Measurements from ENCODE around the gene CDC42EP5. TPM values are rescaled to one million over a fixed set of nuclear protein-coding genes. Genes with fewer than 3 reads are reported as not detected.
"Not testable (repeated sequence)": the region's sequence is repeated elsewhere in the genome, so short reads cannot be mapped to it uniquely, and the experiment has no call there.

CDC42EP5 gene
- total and polyA plus RNA-seq, 2 donors (not counting 1 experiment from before 2014, with no cell fraction given): not detected

GRCh38 chr19:54470276-54470887, 2.7 kb downstream of the CDC42EP5 start:
- Mint-ChIP-seq H3K4me3 (peak overlapping the region; percentile 53), H3K4me1 (peaks cover 11% of the 10 kb centered on the region), H3K27me3 (peaks cover 43% of the 10 kb centered on the region), H3K27ac (no peak overlapping the region), H3K9me3 (ENCODE audit: insufficient read depth) (no peaks in the 10 kb centered on the region)
- intact Hi-C loops (cut with micrococcal nuclease): no loop called here
- H3K36me3 ChIP-seq (replicated peaks in 1 of 2; ENCODE audit: control extremely low read depth in 1 of 2, control insufficient read depth in 1 of 2, extremely low read depth in 1 of 2, insufficient read depth in 2 of 2, low read length in 1 of 2): no peaks in the 10 kb centered on the region
- 100% methylated on average over 4 of the region's 10 CpGs for whole genome bisulfite sequencing (ENCODE audit: insufficient coverage)
- no peaks in the 10 kb centered on the region for H3K79me2 ChIP-seq (ENCODE audit: control insufficient read depth, insufficient read depth, low read length)
- TF ChIP-seq CTCF (IDR thresholded peaks at IDR 0.05): peak; percentile 27
- TF ChIP-seq EZH2 (IDR thresholded peaks at IDR 0.05; ENCODE audit: borderline replicate concordance, insufficient read depth, low read depth, low read length, poor library complexity, severe bottlenecking): no peak
- DNase-seq: no peak
- no peak overlapping the region for H2AFZ ChIP-seq (ENCODE audit: insufficient read depth, low read depth, low read length, poor library complexity, severe bottlenecking)
- peaks cover 12 to 16% of the 10 kb centered on the region in 2 donors for H3K4me1 ChIP-seq (ENCODE audit: control insufficient read depth in 2 of 2, insufficient read depth in 2 of 2, low read length in 2 of 2)
- no peak overlapping the region for H3K27ac ChIP-seq (ENCODE audit: low read length in 2 of 2)
- H3K27me3 ChIP-seq (replicated peaks in 1 of 4; ENCODE audit: control extremely low read depth in 1 of 4, control insufficient read depth in 3 of 4, insufficient read depth in 4 of 4, low read length in 3 of 4): peaks cover 0 to 43% (median 19%) of the 10 kb centered on the region in 4 experiments
- POLR2A ChIA-PET: no interaction called here
- peak overlapping the region; percentile 64 for H3K4me2 ChIP-seq (replicated peaks; ENCODE audit: low read depth, low read length, poor library complexity, severe bottlenecking)
- H3K9ac ChIP-seq (ENCODE audit: low read length): no peak overlapping the region
- no peaks in the 10 kb centered on the region for H4K20me1 ChIP-seq (ENCODE audit: control insufficient read depth, insufficient read depth, low read length, poor library complexity, severe bottlenecking)
- no peak for ATAC-seq (ENCODE audit: low read depth)
- H3K9me3 ChIP-seq (ENCODE audit: control extremely low read depth in 1 of 3, control insufficient read depth in 2 of 3, insufficient read depth in 1 of 3, low read length in 2 of 3): peaks cover 0 to 14% (median 0%) of the 10 kb centered on the region in 3 donors
- no peak overlapping the region for H3K4me3 ChIP-seq (ENCODE audit: control extremely low read depth in 1 of 5, extremely low read depth in 1 of 5, insufficient read depth in 1 of 5, low read depth in 2 of 5, low read length in 4 of 5)
- CTCF ChIA-PET: interaction anchor here (0.7 to 1.4 kb wide), 5 partner anchors 11 to 204 kb away, joined by 3 to 9 read pairs (median 4); no protein-coding TSS in a partner anchor

- peaks cover 38% of the 10 kb centered on the region for H3K27me3 Mint-ChIP-seq
- H3K27ac Mint-ChIP-seq: no peak overlapping the region
- no peak overlapping the region for H3K4me3 Mint-ChIP-seq
- Histone ChIP-seq H4K20me1 (ENCODE audit: control insufficient read depth, insufficient read depth, low read length, poor library complexity, severe bottlenecking) (no peaks in the 10 kb centered on the region), H3K4me3 (ENCODE audit: control extremely low read depth in 1 of 5, extremely low read depth in 1 of 5, insufficient read depth in 1 of 5, low read depth in 2 of 5, low read length in 4 of 5) (no peak overlapping the region), H3K4me1 (ENCODE audit: control insufficient read depth in 2 of 2, insufficient read depth in 2 of 2, low read length in 2 of 2) (peaks cover 16 to 19% of the 10 kb centered on the region in 2 donors), H2AFZ (ENCODE audit: insufficient read depth, low read depth, low read length, poor library complexity, severe bottlenecking) (no peak overlapping the region), H3K27me3 (replicated peaks in 1 of 4; ENCODE audit: control extremely low read depth in 1 of 4, control insufficient read depth in 3 of 4, insufficient read depth in 4 of 4, low read length in 3 of 4) (peaks cover 0 to 43% (median 19%) of the 10 kb centered on the region in 4 experiments), H3K36me3 (replicated peaks in 1 of 2; ENCODE audit: control extremely low read depth in 1 of 2, control insufficient read depth in 1 of 2, extremely low read depth in 1 of 2, insufficient read depth in 2 of 2, low read length in 1 of 2) (no peaks in the 10 kb centered on the region), H3K4me2 (replicated peaks; ENCODE audit: low read depth, low read length, poor library complexity, severe bottlenecking) (no peak overlapping the region), H3K9ac (ENCODE audit: low read length) (no peak overlapping the region), H3K27ac (ENCODE audit: low read length in 2 of 2) (no peak overlapping the region), H3K79me2 (ENCODE audit: control insufficient read depth, insufficient read depth, low read length) (no peaks in the 10 kb centered on the region), H3K9me3 (ENCODE audit: control extremely low read depth in 1 of 3, control insufficient read depth in 2 of 3, insufficient read depth in 1 of 3, low read length in 2 of 3) (peaks cover 0 to 19% (median 0%) of the 10 kb centered on the region in 3 donors)
- no peak for DNase-seq
- WGBS (ENCODE audit: insufficient coverage): 84% methylated on average over 7 of the region's 8 CpGs
- intact Hi-C loops (cut with micrococcal nuclease): no loop called here
- ChIA-PET CTCF (interaction anchor here (1.0 to 1.4 kb wide), 3 partner anchors 12 to 170 kb away, joined by 3 to 4 read pairs (median 4); no protein-coding TSS in a partner anchor), POLR2A (no interaction called here)
- TF ChIP-seq EZH2 (IDR thresholded peaks at IDR 0.05; ENCODE audit: borderline replicate concordance, insufficient read depth, low read depth, low read length, poor library complexity, severe bottlenecking): no peak
- no peak for TF ChIP-seq CTCF (IDR thresholded peaks at IDR 0.05)
- no peaks in the 10 kb centered on the region for H3K9me3 Mint-ChIP-seq (ENCODE audit: insufficient read depth)
- ATAC-seq (ENCODE audit: low read depth): no peak
- peaks cover 14% of the 10 kb centered on the region for H3K4me1 Mint-ChIP-seq
Observed at GRCh38 chr19:54469496-54469934, 3.6 kb downstream of the CDC42EP5 start.

- H3K36me3 ChIP-seq (replicated peaks in 1 of 2; ENCODE audit: control extremely low read depth in 1 of 2, control insufficient read depth in 1 of 2, extremely low read depth in 1 of 2, insufficient read depth in 2 of 2, low read length in 1 of 2); H3K27ac ChIP-seq (ENCODE audit: low read length in 2 of 2); H2AFZ ChIP-seq (ENCODE audit: insufficient read depth, low read depth, low read length, poor library complexity, severe bottlenecking); ATAC-seq (ENCODE audit: low read depth); H3K79me2 ChIP-seq (ENCODE audit: control insufficient read depth, insufficient read depth, low read length); H3K4me3 ChIP-seq (ENCODE audit: control extremely low read depth in 1 of 5, extremely low read depth in 1 of 5, insufficient read depth in 1 of 5, low read depth in 2 of 5, low read length in 4 of 5); H3K27ac Mint-ChIP-seq; H3K4me2 ChIP-seq (replicated peaks; ENCODE audit: low read depth, low read length, poor library complexity, severe bottlenecking); H3K9me3 Mint-ChIP-seq (ENCODE audit: insufficient read depth); H3K9ac ChIP-seq (ENCODE audit: low read length); intact Hi-C loops (cut with micrococcal nuclease): not testable (repeated sequence)
- peaks cover 27 to 36% of the 10 kb centered on the region in 2 donors for H3K4me1 ChIP-seq (ENCODE audit: control insufficient read depth in 2 of 2, insufficient read depth in 2 of 2, low read length in 2 of 2)
- peaks cover 0 to 25% (median 14%) of the 10 kb centered on the region in 4 experiments for H3K27me3 ChIP-seq (replicated peaks in 1 of 4; ENCODE audit: control extremely low read depth in 1 of 4, control insufficient read depth in 3 of 4, insufficient read depth in 4 of 4, low read length in 3 of 4)
- Mint-ChIP-seq H3K4me3 (peak overlapping the region; percentile 62), H3K4me1 (peaks cover 27% of the 10 kb centered on the region), H3K27me3 (peaks cover 28% of the 10 kb centered on the region)
- 98% methylated on average over 12 of the region's 14 CpGs for WGBS (ENCODE audit: insufficient coverage)
- H3K9me3 ChIP-seq (ENCODE audit: control extremely low read depth in 1 of 3, control insufficient read depth in 2 of 3, insufficient read depth in 1 of 3, low read length in 2 of 3): peaks cover 0 to 27% (median 0%) of the 10 kb centered on the region in 3 donors
- peak; percentile 18 for DNase-seq
- ChIA-PET CTCF (interaction anchor here (1.2 kb wide), 1 partner anchor 16 kb away, joined by 3 read pairs; no protein-coding TSS in a partner anchor), POLR2A (interaction anchor here (0.6 kb wide), 1 partner anchor 18 kb away, joined by 3 read pairs; no protein-coding TSS in a partner anchor)
- H4K20me1 ChIP-seq (ENCODE audit: control insufficient read depth, insufficient read depth, low read length, poor library complexity, severe bottlenecking): peaks cover 19% of the 10 kb centered on the region
Observed at GRCh38 chr19:54466110-54466480, 7.0 kb downstream of the CDC42EP5 start.

Measured in B cell (primary cell).